ENCODE results near the gene ARHGEF1.

ARHGEF1 gene

GRCh38 chr19:41861846-41862245 is 21.1 kb upstream of the ARHGEF1 start:
- TF ChIP-seq, protein P1, sequence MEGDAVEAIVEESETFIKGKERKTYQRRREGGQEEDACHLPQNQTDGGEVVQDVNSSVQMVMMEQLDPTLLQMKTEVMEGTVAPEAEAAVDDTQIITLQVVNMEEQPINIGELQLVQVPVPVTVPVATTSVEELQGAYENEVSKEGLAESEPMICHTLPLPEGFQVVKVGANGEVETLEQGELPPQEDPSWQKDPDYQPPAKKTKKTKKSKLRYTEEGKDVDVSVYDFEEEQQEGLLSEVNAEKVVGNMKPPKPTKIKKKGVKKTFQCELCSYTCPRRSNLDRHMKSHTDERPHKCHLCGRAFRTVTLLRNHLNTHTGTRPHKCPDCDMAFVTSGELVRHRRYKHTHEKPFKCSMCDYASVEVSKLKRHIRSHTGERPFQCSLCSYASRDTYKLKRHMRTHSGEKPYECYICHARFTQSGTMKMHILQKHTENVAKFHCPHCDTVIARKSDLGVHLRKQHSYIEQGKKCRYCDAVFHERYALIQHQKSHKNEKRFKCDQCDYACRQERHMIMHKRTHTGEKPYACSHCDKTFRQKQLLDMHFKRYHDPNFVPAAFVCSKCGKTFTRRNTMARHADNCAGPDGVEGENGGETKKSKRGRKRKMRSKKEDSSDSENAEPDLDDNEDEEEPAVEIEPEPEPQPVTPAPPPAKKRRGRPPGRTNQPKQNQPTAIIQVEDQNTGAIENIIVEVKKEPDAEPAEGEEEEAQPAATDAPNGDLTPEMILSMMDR (IDR thresholded peaks at IDR 0.05; ENCODE audit: borderline replicate concordance, control extremely low read depth, extremely low read depth, insufficient read depth, missing control alignments): no peak
- DNase-seq (ENCODE audit: low spot score): no peak
- in situ Hi-C loops (cut with MboI; ENCODE audit: low sequenced_read_pairs, unreplicated experiment): loop anchor here (5.0 kb wide), 1 partner anchor 85 kb away; no protein-coding TSS in a partner anchor

- in situ Hi-C loops (cut with MboI; ENCODE audit: low sequenced_read_pairs, unreplicated experiment): loop anchor here (5.0 kb wide), 1 partner anchor 85 kb away; no protein-coding TSS in a partner anchor
- DNase-seq (ENCODE audit: low spot score): no peak
Measured at GRCh38 chr19:41862445-41862986, 20.5 kb upstream of the ARHGEF1 start.

GRCh38 chr19:41863209-41863931 is 19.6 kb upstream of the ARHGEF1 start:
- TF ChIP-seq, protein P1 (IDR thresholded peaks at IDR 0.05; ENCODE audit: borderline replicate concordance, control extremely low read depth, extremely low read depth, insufficient read depth, missing control alignments): no peak
- DNase-seq (ENCODE audit: low spot score): no peak
- in situ Hi-C loops (cut with MboI; ENCODE audit: low sequenced_read_pairs, unreplicated experiment): loop anchor here (5.0 kb wide), 1 partner anchor 84 kb away; no protein-coding TSS in a partner anchor

More at GRCh38 chr19:41862445-41862986, 20.5 kb upstream of the ARHGEF1 start:
- TF ChIP-seq, protein P1 (IDR thresholded peaks at IDR 0.05; ENCODE audit: borderline replicate concordance, control extremely low read depth, extremely low read depth, insufficient read depth, missing control alignments): no peak

DNA sequence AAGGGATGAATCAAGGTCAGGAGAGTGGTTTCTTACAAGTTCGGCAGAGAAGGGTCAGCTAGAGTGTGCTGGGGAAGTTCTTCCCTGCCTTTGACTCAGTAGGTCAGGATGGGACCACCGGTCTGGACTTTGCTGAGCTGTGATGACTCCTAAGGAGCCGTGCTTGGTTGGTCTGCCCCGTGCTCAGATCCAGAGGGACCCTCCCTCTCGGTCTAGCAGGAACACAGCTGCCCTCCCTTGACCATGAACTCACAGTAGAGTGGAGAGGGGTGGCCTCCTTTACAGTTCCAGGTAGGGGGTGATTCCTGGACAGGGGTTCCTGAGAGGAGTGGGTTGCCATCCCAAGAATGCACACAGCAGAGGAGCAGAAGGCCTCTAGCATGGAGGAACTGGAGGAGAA is 18.6 kb upstream of the ARHGEF1 start:
- in situ Hi-C loops (cut with MboI; ENCODE audit: low sequenced_read_pairs, unreplicated experiment): loop anchor here (5.0 kb wide), 1 partner anchor 83 kb away; no protein-coding TSS in a partner anchor

GRCh38 chr19:41866284-41866683 is 16.7 kb upstream of the ARHGEF1 start:
- TF ChIP-seq, protein P1 (IDR thresholded peaks at IDR 0.05; ENCODE audit: borderline replicate concordance, control extremely low read depth, extremely low read depth, insufficient read depth, missing control alignments): no peak
- in situ Hi-C loops (cut with MboI; ENCODE audit: low sequenced_read_pairs, unreplicated experiment): no loop called here
- DNase-seq (ENCODE audit: low spot score): no peak

More for the DNA sequence above, 18.6 kb upstream of the ARHGEF1 start:
- TF ChIP-seq, protein P1 (IDR thresholded peaks at IDR 0.05; ENCODE audit: borderline replicate concordance, control extremely low read depth, extremely low read depth, insufficient read depth, missing control alignments): no peak
- DNase-seq (ENCODE audit: low spot score): no peak

- DNase-seq (ENCODE audit: low spot score): no peak
- TF ChIP-seq, protein P1 (IDR thresholded peaks at IDR 0.05; ENCODE audit: borderline replicate concordance, control extremely low read depth, extremely low read depth, insufficient read depth, missing control alignments): no peak
- in situ Hi-C loops (cut with MboI; ENCODE audit: low sequenced_read_pairs, unreplicated experiment): no loop called here
Measured at GRCh38 chr19:41868120-41868988, 14.6 kb upstream of the ARHGEF1 start.

Data from GM13976 (cell line).